ENCODE results near the gene TMIE. TPM values are rescaled to one million over a fixed set of nuclear protein-coding genes. Genes with fewer than 3 reads are reported as not detected.

TMIE gene
- 1 to 10 TPM in 1 of 2 donors, under 1 TPM in 1; 0.84 to 1.0 TPM for total RNA-seq

- ATAC-seq (peak in 1 of 2 donors; percentile 8), DNase-seq (ENCODE audit: low spot score in 2 of 2) (no peak)
- Mint-ChIP-seq H3K36me3 (no peaks in the 10 kb centered on the region), H3K9me3 (no peaks in the 10 kb centered on the region), H3K27ac (peak within 1 kb of the TSS in 1 of 2 donors; percentile 50)
Measured at GRCh38 chr3:46701181-46701939, at the start of gene TMIE. Gene TMIE, plus strand, starts transcription at chr3:46701392. Its CDS starts 96 bp downstream, at chr3:46701488.

- no peak overlapping the region for H3K27ac Mint-ChIP-seq
- no peak for ATAC-seq
- H3K9me3 Mint-ChIP-seq, result no peaks in the 10 kb centered on the region
- DNase-seq (ENCODE audit: low spot score in 2 of 2), result no peak
- H3K36me3 Mint-ChIP-seq, result no peaks in the 10 kb centered on the region
Measured at GRCh38 chr3:46655271-46655670, 45.9 kb upstream of the TMIE start.

GRCh38 chr3:46656778-46657556 lies 44.2 kb upstream of the TMIE start:
- H3K9me3 Mint-ChIP-seq, result no peaks in the 10 kb centered on the region
- no peak for ATAC-seq
- no peak overlapping the region for H3K27ac Mint-ChIP-seq
- no peaks in the 10 kb centered on the region for H3K36me3 Mint-ChIP-seq
- no peak for DNase-seq (ENCODE audit: low spot score in 2 of 2)

GRCh38 chr3:46659285-46659684 lies 41.9 kb upstream of the TMIE start:
- ATAC-seq (no peak), DNase-seq (ENCODE audit: low spot score in 2 of 2) (peak in 1 of 2 donors; percentile 45)
- no peak overlapping the region for H3K27ac Mint-ChIP-seq
- no peaks in the 10 kb centered on the region for H3K36me3 Mint-ChIP-seq
- H3K9me3 Mint-ChIP-seq, result no peaks in the 10 kb centered on the region

- DNase-seq (ENCODE audit: low spot score in 2 of 2) (no peak), ATAC-seq (no peak)
- Mint-ChIP-seq H3K27ac (no peak overlapping the region), H3K36me3 (no peaks in the 10 kb centered on the region), H3K9me3 (no peaks in the 10 kb centered on the region)
Measured at GRCh38 chr3:46660003-46660402, 41.2 kb upstream of the TMIE start.

- ATAC-seq (no peak), DNase-seq (ENCODE audit: low spot score in 2 of 2) (peak in 1 of 2 donors; percentile 48)
- Mint-ChIP-seq H3K9me3 (no peaks in the 10 kb centered on the region), H3K36me3 (no peaks in the 10 kb centered on the region), H3K27ac (no peak overlapping the region)
Measured at GRCh38 chr3:46660543-46661523, 40.4 kb upstream of the TMIE start.

GRCh38 chr3:46661776-46662766 lies 39.1 kb upstream of the TMIE start:
- DNase-seq (ENCODE audit: low spot score in 2 of 2) (peak in 1 of 2 donors; percentile 50), ATAC-seq (no peak)
- H3K9me3 Mint-ChIP-seq, result no peaks in the 10 kb centered on the region
- no peaks in the 10 kb centered on the region for H3K36me3 Mint-ChIP-seq
- H3K27ac Mint-ChIP-seq, result no peak overlapping the region

GRCh38 chr3:46662771-46663551 lies 38.2 kb upstream of the TMIE start:
- Mint-ChIP-seq H3K27ac (peak overlapping the region in 1 of 2 donors; percentile 58), H3K36me3 (no peaks in the 10 kb centered on the region), H3K9me3 (no peaks in the 10 kb centered on the region)
- ATAC-seq, result no peak
- no peak for DNase-seq (ENCODE audit: low spot score in 2 of 2)

- no peaks in the 10 kb centered on the region for H3K9me3 Mint-ChIP-seq
- ATAC-seq (peak; percentile 31 to 52), DNase-seq (ENCODE audit: low spot score in 2 of 2) (peak in 1 of 2 donors; percentile 44)
- no peaks in the 10 kb centered on the region for H3K36me3 Mint-ChIP-seq
- H3K27ac Mint-ChIP-seq, result peak overlapping the region in 1 of 2 donors; percentile 58
Measured at GRCh38 chr3:46663591-46664135, 37.5 kb upstream of the TMIE start.

- no peak for ATAC-seq
- Mint-ChIP-seq H3K9me3 (no peaks in the 10 kb centered on the region), H3K36me3 (no peaks in the 10 kb centered on the region), H3K27ac (no peak overlapping the region)
- DNase-seq (ENCODE audit: low spot score in 2 of 2), result no peak
Measured at GRCh38 chr3:46664188-46664970, 36.8 kb upstream of the TMIE start.

- no peaks in the 10 kb centered on the region for H3K9me3 Mint-ChIP-seq
- H3K27ac Mint-ChIP-seq, result no peak overlapping the region
- no peaks in the 10 kb centered on the region for H3K36me3 Mint-ChIP-seq
- ATAC-seq (no peak), DNase-seq (ENCODE audit: low spot score in 2 of 2) (no peak)
Measured at GRCh38 chr3:46664971-46665762, 36.0 kb upstream of the TMIE start.

GRCh38 chr3:46665763-46666452 lies 35.3 kb upstream of the TMIE start:
- DNase-seq (ENCODE audit: low spot score in 2 of 2) (no peak), ATAC-seq (no peak)
- Mint-ChIP-seq H3K27ac (no peak overlapping the region), H3K36me3 (no peaks in the 10 kb centered on the region), H3K9me3 (no peaks in the 10 kb centered on the region)

- Mint-ChIP-seq H3K27ac (no peak overlapping the region), H3K9me3 (no peaks in the 10 kb centered on the region), H3K36me3 (no peaks in the 10 kb centered on the region)
- ATAC-seq (no peak), DNase-seq (ENCODE audit: low spot score in 2 of 2) (no peak)
Measured at GRCh38 chr3:46666453-46666845, 34.7 kb upstream of the TMIE start.

Data from activated naive CD4-positive, alpha-beta T cell treated with anti-CD3 and anti-CD28 coated beads, Interleukin-2, amount 50 U/mL, for 72 hours (primary cell).